Fibroblast of gingiva (primary cell): ENCODE results near the gene FAM120B.

Experiments used
- DNase-seq: peaks from one replicate; pipeline ENCODE4 v3.0.0-alpha.2; 2011; ENCODE audit warnings: low read depth

The FAM120B gene

GRCh38 chr6:170271771-170272314, 34.7 kb upstream of the FAM120B start:
- DNase-seq: no peak

- no peak for DNase-seq
Measured at GRCh38 chr6:170272341-170273065, 34.1 kb upstream of the FAM120B start.

DNA sequence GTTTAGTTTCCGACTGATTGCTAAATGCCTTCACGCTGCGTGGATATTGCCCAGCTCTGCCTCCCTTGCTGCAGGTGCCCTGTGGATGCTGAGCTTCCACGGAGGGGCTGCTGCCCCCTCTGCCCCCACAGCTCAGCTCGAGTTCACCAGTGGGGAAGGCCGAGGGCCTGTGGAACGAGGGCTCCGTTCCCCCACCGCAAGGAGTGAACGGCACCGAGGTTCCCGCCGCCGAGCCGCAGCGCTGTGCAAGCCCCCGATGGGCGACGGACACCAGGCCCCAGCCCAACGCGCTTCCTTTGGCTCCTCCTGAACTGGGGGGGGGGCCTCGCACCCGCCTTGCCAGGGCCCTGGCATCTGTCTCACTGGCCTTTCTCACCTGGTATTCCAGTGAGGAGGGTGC, 33.4 kb upstream of the FAM120B start:
- no peak for DNase-seq

DNA sequence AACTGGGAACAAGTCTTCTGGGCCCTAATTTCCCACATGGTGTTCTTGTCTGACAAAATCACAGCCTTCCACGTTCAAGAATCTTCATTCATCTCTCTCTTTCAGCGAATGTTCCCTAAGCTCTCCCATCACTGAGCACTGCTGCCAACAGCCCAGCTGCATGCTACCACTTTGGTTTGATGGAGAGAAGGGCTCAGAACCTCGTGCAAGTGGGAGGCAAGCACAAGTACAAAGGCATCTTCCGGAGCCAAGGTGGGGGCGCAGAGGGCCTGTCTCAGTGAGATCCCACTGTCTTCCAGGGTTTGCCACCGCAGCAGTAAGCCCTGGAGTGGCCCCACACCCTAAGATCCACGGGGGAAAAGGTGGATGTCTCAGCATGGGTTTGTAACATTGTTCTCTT, 32.9 kb upstream of the FAM120B start:
- no peak for DNase-seq

DNA sequence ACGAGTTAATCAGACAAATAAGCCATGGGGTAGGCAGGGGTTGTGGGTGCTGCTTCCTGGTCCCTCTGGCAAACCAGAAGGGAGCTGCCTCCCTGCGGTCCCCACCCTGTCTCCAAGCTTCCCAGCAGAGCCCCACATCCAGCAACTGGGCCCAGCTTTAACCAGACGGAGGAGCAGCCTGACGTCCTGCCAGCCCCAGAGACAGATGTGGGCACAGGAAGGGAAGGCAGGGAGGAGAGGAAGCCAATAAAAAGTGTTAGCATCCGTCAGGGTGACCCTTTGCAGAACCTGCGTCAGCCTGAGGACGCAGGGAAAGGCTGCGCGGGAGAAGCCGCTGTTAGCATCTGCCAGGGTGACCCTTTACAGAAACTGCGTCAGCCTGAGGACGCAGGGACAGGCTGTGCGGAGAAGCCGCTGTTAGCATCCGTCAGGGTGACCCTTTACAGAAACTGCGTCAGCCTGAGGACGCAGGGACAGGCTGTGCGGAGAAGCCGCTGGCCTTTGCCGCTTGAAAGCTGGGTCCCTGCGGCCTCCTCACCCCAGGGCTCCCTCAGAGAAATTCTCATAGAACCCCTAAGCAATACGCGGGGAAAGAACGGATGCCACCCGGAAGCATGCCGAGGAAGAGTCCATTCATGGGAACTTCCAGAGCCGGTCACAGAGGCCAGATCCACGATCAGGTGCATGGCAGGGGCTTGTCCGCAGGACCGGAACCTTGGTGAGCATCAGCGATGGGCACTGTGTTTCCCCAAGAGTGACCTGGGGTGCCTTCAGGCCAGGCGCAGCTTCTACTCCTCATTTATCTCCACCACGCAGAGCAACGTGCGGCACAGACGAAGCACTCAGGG, 31.6 kb upstream of the FAM120B start:
- no peak for DNase-seq

DNA sequence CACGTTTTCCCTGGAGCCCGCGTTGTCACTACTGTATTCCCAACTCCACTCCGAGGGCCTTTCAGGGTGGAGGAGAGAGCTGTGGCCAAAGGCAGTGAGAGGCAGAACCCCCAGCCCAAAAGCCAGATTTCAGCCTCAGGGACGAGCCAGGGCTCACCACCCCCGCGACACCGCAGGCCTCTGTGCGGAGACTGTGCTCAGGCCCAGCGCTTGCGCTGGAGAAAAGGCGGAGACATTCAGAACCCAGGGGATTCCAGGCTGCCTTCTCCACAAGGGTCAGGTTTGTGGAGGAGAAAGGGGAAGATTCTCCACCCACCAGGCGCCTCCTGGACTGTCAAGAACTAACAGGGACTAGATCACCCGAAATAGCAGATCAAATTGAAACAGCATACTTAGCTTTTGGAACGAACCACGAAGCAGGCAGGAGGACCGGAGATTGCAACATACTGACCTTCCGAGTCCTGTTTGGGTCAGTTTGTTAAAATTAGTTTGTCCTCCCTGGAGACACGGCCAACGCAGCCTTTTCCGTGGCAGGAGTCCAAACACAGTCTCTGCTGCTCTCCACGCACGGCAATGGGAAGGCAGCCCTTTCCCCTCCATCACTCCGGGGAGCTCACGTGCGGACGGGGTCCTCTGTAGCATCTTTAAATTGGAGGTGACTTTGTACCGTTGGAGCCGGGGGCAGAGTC, 30.0 kb upstream of the FAM120B start:
- peak; percentile 74 for DNase-seq

- DNase-seq: no peak
Measured at GRCh38 chr6:170277893-170278742, 28.4 kb upstream of the FAM120B start.

- no peak for DNase-seq
Measured at GRCh38 chr6:170278743-170279094, 27.8 kb upstream of the FAM120B start.

DNA sequence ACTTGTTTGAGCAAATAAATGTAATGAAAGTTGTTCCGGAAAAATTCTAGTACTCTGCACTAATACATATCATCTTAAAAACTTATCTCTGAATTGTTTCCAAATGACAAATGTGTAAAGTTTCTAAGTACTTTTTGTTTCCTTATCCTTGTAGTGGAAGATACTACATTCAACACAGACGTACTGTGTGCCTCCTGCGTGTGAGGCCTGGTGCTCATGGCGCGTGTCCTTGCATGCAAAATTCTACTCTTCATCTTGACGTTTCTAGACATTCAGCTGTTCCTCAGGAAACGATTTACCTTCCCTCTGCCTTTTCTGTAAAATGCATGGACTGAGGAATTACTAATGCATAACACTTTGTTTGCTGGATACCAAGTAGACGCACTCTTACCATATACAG, 27.1 kb upstream of the FAM120B start:
- DNase-seq: no peak

GRCh38 chr6:170279977-170280688, 26.4 kb upstream of the FAM120B start:
- DNase-seq: peak; percentile 48

DNA sequence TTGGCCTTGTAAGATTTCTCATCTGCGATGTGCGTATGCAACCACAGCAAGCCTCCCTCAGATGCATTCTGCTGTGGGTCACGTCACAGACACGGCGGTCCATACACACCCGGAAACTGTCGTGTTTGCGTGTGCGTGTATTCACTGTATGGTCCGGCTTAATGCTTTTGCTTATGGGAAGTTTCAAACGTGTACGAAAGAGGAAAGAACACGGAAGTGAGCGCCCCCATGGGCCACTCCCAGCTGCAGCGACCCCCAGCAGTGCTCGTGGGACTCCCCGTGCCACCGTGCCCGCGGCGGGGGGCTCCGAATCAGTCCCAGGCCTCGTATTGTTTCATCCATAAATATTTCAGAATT, 25.9 kb upstream of the FAM120B start:
- DNase-seq: no peak

GRCh38 chr6:170281331-170282292, 24.9 kb upstream of the FAM120B start:
- no peak for DNase-seq

DNA sequence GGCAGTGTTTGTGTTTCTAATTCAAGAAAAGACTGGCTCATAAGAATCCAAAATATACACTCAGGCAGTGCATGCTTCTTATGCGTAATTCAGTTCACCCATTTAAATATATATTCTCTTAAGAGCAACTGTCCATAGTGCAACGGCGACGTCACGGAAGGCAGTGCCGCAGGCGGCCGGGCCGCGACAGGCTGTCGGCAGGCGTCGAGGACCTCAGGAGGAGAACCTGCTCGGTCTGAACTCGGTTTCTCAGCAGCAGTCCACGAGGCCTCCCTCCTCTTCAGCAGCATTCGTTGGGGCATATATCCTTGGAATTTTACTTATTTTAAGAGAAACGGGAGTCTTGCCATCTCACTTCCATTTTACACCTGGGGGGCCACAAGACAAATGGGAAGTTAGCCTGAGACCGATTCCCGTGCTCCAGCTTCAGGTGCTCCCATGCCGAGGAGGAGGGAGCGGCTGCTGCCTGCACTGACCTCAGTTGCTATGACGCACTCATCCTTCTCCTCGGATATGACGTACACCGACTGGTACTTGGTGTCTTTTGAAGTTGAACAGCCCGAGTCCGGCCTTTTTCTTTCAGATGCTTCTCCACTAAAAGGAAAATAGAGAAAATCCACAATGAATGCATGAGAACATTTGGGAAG, 23.9 kb upstream of the FAM120B start:
- no peak for DNase-seq

DNA sequence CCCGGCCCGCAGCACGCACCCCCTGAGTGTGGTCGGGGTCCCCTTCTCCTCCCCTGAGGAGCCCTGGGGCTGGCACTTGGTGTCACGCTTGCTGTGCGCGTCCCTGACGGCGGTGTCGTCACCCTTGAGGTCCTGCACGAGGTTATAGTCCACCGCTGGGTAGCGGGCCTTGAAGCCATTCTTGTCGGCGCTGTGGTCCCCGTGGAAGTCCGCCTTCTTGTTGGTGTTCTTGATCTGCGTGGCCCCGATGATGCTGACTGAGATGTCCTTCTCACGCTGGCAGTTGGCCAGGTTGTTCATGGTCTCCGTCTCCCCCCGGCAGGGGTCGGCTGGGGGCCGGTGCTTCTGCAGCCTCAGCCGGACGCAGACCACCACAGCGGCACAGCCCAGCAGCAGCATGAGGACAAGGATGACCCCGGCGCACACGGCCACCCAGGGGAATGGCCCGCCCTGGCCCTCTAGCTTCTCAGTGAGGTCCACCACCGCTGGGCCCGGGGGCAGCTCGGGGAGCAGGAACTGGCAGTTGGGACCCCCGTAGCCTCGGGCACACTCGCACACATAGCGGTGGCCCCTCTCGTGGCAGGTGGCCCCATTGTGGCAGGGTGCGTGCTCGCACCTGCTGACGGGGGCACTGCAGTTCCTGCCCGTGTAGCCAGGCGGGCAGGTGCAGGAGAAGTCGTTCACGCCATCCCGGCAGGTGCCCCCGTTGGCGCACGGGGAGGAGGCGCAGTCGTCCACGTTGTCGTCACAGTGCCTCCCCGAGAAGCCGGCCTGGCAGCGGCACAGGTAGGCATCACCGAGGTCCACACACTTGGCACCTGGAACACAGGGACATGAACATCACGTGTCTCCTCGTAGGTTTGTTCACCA, 23.1 kb upstream of the FAM120B start:
- DNase-seq: no peak

DNA sequence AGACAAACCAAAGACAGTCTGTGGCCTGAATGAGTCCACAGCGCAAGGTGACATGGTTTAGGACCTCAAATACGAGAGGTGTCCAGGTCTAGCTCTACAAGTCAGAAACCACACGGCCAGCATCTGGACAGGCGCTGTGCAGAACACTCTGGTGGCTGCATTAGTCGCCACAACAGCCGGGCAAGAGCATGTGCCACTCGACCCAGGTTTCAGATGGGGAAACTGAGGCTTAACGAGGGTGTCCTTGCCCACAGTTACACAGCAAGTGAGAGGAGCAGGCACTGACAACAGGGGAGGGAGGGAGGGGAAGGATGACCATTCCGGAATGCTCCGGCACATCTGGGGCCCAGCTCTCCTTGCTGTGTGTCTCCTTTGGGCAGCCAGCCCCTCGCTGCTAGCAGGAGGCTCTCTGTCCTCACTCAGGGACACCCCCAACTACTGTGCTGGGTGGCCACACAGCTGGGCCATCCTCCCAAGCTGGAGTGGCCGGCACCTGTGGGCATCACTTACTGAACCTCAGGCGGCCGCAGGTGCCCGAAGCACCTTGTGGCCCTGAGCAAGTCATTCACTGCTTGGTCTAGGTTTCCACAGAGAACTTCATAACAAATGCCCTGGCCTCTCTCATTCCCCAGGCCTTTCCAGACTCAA, 22.3 kb upstream of the FAM120B start:
- no peak for DNase-seq

- no peak for DNase-seq
Measured at GRCh38 chr6:170284866-170285469, 21.6 kb upstream of the FAM120B start.

- no peak for DNase-seq
Measured at GRCh38 chr6:170285482-170285881, 21.1 kb upstream of the FAM120B start.
